Subcutaneous adipose tissue (tissue), 4 donors: ENCODE measurements around the gene WDR1. TPM values are rescaled to one million over a fixed set of nuclear protein-coding genes. Genes with fewer than 3 reads are reported as not detected.

Source experiments
- total RNA-seq, 4 donors: library from RNA; depleted of rRNA; stranded (reverse); fragments of >200 nt; gene quantifications; one replicate each; pipeline ENCODE4 v1.1.0, GENCODE V29; 2016
- TF ChIP-seq, protein P1 (sequence below): fragments of 450-650 bp; IDR thresholded peaks from one replicate; pipeline ENCODE4 v1.5.1; 2016; ENCODE audit warnings: low read depth, mild to moderate bottlenecking, control low read depth, antibody characterized with exemption, moderate library complexity

WDR1 gene
- total RNA-seq, 4 donors from 2014 or later, result 81.9 to 122 (median 99.1) TPM

DNA sequence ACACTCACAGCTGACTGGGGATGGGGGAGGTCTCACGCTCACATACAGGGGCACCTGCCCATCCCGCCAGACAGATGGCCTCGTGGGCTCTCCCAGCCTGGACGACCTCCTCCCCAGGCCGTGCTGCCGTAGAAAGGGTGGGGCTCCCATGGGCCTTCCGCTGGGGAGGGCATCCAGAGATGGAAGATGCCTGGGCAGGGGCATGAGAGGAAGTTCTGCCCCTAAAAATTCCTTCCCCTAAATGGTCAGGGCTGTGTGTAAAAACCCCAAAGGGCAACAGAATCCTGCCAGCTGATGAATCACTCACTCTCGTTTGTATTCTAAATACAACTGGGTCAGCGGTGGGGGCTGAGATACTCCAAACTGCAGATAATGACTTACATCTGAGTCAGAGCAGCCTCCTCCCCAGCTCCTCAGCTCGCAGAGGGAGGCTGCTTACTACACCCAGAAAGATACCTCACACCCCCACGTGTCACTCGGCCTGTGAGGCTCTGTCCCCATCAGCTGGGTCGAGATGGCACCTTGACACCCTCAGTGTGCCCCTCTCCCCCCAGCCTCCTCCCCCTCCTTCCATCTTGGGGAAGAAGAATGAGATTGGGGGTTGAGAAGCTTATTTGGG, 10.1 kb downstream of the WDR1 start:
- TF ChIP-seq, protein P1, sequence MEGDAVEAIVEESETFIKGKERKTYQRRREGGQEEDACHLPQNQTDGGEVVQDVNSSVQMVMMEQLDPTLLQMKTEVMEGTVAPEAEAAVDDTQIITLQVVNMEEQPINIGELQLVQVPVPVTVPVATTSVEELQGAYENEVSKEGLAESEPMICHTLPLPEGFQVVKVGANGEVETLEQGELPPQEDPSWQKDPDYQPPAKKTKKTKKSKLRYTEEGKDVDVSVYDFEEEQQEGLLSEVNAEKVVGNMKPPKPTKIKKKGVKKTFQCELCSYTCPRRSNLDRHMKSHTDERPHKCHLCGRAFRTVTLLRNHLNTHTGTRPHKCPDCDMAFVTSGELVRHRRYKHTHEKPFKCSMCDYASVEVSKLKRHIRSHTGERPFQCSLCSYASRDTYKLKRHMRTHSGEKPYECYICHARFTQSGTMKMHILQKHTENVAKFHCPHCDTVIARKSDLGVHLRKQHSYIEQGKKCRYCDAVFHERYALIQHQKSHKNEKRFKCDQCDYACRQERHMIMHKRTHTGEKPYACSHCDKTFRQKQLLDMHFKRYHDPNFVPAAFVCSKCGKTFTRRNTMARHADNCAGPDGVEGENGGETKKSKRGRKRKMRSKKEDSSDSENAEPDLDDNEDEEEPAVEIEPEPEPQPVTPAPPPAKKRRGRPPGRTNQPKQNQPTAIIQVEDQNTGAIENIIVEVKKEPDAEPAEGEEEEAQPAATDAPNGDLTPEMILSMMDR, result no peak

DNA sequence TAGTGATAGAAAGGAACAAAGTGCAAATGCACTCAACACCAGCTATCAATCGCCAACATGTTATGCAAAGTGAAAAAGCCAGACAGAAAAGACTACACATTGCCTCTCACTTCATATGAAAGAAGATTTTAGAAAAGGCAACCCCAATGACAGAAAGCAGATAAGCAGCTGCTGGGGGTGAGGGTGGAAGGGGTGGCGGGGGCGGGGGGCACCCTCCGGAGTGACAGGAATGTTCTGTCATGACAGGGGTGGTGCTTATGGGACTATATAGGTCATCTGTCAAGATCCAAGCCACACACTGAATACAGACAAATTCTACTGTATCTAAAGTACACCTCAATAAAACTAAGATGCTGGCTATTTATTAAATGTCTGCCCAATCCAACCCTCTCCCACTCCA, 10.7 kb downstream of the WDR1 start:
- TF ChIP-seq, protein P1, result no peak

DNA sequence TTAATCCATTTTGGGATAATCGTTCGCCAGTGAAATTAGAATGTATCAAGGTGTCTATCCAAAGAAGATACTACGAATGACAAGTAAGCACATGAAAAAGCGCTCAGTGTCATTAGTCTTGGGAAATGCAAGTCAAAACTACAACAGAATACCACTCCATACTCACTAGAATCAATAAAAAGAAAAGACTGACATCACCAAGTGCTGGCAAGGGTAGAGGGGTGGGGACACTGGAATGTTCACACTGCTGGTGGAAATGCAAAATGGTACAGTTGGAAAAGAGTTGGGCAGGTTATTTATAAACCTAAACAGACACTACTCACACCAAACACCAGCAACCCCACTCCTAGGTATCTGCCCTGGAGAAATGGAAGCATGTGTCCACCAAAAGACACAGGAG, 11.2 kb downstream of the WDR1 start:
- TF ChIP-seq, protein P1, result no peak

DNA sequence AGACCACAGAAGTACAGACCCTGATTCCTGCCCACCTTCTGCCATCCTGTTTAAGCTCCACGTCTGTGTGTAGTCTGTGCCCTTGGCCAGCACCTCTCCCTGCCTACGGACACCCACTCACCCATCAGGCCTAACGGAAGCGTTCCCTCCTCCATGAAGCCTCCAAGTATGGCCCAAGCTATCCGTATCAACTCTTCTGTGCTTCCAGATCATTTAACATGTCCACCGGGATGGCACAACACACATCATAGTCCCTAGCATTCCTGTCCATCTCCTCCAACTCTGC, 11.7 kb downstream of the WDR1 start:
- TF ChIP-seq, protein P1, result no peak

DNA sequence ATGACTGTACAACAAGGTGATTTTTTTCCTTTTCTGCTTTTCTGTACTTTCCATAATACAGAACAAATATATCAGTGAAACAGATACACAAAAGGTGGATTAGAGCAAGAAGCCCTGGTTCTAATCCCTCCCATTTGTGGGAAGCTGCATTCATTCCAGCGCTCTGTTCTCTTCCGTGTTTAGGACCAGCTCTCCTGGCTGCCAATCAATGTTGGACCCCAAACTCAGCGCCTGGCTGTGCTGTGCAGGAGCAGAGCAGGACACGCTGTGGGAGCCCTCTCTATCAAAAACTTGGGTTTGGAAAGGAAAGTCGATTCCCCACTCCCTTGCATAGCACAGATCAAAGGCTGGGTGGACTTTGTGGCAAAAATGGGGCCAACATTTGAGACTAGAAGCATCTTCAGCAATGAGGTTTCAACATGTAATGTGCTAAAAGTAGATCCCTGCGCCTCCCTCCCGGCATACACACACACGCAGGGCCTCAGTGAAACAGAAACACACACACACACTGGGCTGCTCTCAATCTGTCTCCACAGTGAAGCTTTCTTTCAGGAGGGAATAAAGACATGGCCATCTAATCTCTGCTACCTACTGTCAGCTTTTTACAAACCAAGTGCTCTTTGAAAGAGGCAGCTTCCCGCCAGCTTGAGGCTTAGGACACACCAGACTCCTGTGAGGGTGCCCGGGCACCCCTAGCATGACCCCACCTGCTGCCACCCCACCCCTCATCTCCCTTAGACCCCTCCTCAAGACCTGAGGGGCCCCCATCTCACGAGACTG, 12.2 kb downstream of the WDR1 start:
- TF ChIP-seq, protein P1, result no peak

DNA sequence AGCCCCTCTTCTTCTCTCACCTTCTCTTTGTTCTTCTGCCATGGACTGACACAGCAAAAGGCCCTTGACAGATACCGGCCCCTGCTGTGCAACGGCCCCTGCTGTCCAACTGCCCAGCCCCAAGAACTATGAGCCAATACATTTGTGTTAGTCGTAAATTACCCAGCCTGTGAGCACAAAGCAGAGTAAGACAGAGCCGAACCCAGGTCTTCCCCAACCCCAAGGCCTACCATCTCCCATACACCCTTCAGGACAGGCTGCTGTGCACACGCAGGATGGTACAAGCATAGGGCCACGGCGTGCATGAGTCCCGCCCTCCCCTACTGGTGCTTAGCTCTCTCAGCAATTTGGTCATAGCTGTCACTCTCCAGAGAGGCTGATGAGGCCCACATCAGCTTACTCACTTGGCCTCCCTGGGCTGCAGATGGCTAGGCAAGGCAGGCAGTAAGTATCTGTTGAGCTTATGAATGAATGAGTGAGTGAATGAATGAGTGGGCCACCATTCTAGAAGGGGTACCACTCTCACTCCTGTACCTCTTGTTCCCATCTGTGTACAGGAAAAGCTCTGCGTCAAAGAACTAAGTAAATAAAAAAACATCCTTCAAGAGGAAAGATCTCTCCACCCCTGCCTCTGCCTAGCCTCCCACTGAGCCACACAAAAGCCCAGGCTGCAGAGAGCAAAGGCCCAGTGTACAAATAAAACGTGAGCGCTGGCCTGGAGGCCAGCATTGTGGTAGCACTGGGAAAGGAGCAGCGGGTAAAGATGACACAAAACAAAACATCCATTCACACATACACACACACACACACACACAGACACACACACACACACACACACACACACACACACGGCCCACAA, 13.9 kb downstream of the WDR1 start:
- TF ChIP-seq, protein P1, result no peak

DNA sequence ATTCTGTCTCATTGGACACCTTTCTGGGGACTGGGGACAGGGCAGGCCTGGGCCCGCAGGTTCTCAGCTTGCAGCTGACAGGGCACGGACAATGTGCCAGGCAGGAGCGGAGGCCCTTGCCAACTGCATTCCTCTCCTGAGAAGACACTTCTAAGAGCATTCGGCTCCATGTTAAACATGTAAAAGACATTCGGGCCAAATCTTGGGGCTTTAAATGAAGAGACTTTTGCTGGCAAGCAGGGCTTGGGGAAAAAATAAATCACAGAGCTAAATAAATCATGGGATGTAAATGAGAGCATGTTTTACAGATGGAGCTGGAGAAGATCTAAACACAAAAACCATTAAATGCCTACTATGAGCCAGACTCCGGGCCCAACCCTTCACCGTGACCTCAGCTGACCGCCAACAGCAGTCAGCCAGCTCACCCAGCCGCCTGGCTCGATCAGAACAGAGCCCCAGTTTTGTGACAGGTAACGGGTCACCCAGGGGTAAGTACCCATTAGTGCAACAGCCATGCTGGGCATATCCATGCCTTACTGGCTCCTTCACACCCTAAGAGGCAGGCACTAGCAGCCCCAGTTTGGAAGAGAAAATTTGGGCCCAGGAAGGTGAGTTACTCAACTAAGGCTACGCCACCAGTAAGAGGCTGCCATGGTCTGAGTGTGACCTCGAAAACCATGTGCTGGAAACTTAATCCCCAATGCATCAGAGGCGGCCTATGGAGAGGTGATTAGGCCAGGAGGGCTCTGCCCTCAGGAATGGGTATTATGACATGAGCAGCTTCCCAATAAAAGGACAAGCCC, 14.7 kb downstream of the WDR1 start:
- TF ChIP-seq, protein P1, result no peak
